PFSK-1 (cell line): ENCODE data around the gene UQCR11.

ENCODE experiments used
- POLR2AphosphoS5 ChIP-seq: IDR thresholded peaks from 2 replicates; pipeline ENCODE4 v1.6.1; 2012; ENCODE audit warnings: low read depth, mild to moderate bottlenecking, control low read depth, low read length, moderate library complexity
- REST ChIP-seq, 2 experiments: IDR thresholded peaks; 2 replicates each; pipeline versions ENCODE4 v1.6.1 to v1.8.0; 2011 to 2012; ENCODE audit warnings: low read depth in 2 of 2, low read length in 2 of 2, control low read depth in 1 of 2, inconsistent platforms in 1 of 2, mild to moderate bottlenecking in 1 of 2, moderate library complexity in 1 of 2; ENCODE audit not compliant: insufficient read depth in 1 of 2
- SIN3A ChIP-seq: IDR thresholded peaks from 2 replicates; pipeline ENCODE4 v1.6.1; 2012; ENCODE audit warnings: mild to moderate bottlenecking, low read length, moderate library complexity, borderline replicate concordance; ENCODE audit not compliant: insufficient read depth
- TAF1 ChIP-seq: IDR thresholded peaks from 2 replicates; pipeline ENCODE4 v1.6.1; 2012; ENCODE audit warnings: low read length, control low read depth, borderline replicate concordance; ENCODE audit not compliant: insufficient read depth

DNA sequence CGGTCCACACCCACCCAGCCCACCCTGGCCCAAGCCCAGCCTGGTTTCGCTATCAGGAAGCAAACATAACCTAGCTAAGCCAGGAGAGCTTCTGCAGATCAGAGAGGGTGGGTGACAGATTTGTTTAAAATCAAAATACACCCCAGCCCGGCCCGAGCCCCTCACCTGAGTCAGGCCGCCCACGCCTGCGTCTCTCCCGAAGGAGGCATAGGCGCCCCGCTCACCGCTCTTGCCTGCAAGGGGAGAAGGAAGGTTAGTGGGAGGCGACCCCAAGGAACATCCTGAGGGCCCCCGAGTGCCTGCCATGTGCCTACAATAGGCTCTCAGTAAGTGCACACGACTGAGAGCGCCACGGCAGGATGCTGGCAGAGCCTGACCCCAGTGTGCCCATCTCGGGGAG, 21.9 kb upstream of the UQCR11 start:
- no peak for TF ChIP-seq POLR2AphosphoS5
- no peak for TF ChIP-seq TAF1
- no peak for TF ChIP-seq REST (IDR thresholded peaks at IDR 0.05; ENCODE audit: insufficient read depth in 1 of 2, low read depth in 2 of 2, low read length in 2 of 2)
- no peak for TF ChIP-seq SIN3A
